ENCODE measurements around the gene SLC4A3.

Gene SLC4A3

GRCh38 chr2:219609149-219609750 is 18.2 kb upstream of the SLC4A3 start:
- Histone ChIP-seq H3K9me3 (ENCODE audit: insufficient read depth, low read length) (no peaks in the 10 kb centered on the region), H3K4me1 (ENCODE audit: low read length) (peaks cover 13% of the 10 kb centered on the region), H4K20me1 (ENCODE audit: insufficient read depth, low read length) (no peaks in the 10 kb centered on the region), H3K9ac (ENCODE audit: low read length) (no peak overlapping the region), H3K27me3 (ENCODE audit: low read depth, low read length) (no peaks in the 10 kb centered on the region), H3K27ac (ENCODE audit: low read length) (no peak overlapping the region), H3K4me3 (ENCODE audit: low read length) (no peak overlapping the region), H3K4me2 (ENCODE audit: low read length) (no peak overlapping the region), H3K36me3 (replicated peaks; ENCODE audit: low read depth, low read length) (no peaks in the 10 kb centered on the region), H3K79me2 (ENCODE audit: low read length) (no peaks in the 10 kb centered on the region), H2AFZ (ENCODE audit: low read depth, low read length) (no peak overlapping the region)
- TF ChIP-seq CTCF (IDR thresholded peaks at IDR 0.05; ENCODE audit: low read depth, low read length): no peak
- no peak for TF ChIP-seq EZH2phosphoT487 (IDR thresholded peaks at IDR 0.05; ENCODE audit: low read depth)

- Histone ChIP-seq H3K27me3 (ENCODE audit: low read depth, low read length) (no peaks in the 10 kb centered on the region), H4K20me1 (ENCODE audit: insufficient read depth, low read length) (no peaks in the 10 kb centered on the region), H3K27ac (ENCODE audit: low read length) (no peak overlapping the region), H3K9me3 (ENCODE audit: insufficient read depth, low read length) (no peaks in the 10 kb centered on the region), H3K79me2 (ENCODE audit: low read length) (no peaks in the 10 kb centered on the region), H3K4me2 (ENCODE audit: low read length) (no peak overlapping the region), H3K4me1 (ENCODE audit: low read length) (peaks cover 10% of the 10 kb centered on the region), H3K4me3 (ENCODE audit: low read length) (no peak overlapping the region), H3K36me3 (replicated peaks; ENCODE audit: low read depth, low read length) (no peaks in the 10 kb centered on the region), H3K9ac (ENCODE audit: low read length) (no peak overlapping the region), H2AFZ (ENCODE audit: low read depth, low read length) (no peak overlapping the region)
- TF ChIP-seq CTCF (IDR thresholded peaks at IDR 0.05; ENCODE audit: low read depth, low read length): no peak
- no peak for TF ChIP-seq EZH2phosphoT487 (IDR thresholded peaks at IDR 0.05; ENCODE audit: low read depth)
These were observed 16.1 kb upstream of the SLC4A3 start for GRCh38 chr2:219611306-219611705.

- Histone ChIP-seq H3K27ac (ENCODE audit: low read length) (no peak overlapping the region), H3K79me2 (ENCODE audit: low read length) (no peaks in the 10 kb centered on the region), H2AFZ (ENCODE audit: low read depth, low read length) (no peak overlapping the region), H4K20me1 (ENCODE audit: insufficient read depth, low read length) (no peaks in the 10 kb centered on the region), H3K4me3 (ENCODE audit: low read length) (no peak overlapping the region), H3K4me2 (ENCODE audit: low read length) (peak overlapping the region; percentile 46; the same call in 1 of the 2 replicates), H3K4me1 (ENCODE audit: low read length) (peaks cover 10% of the 10 kb centered on the region), H3K9me3 (ENCODE audit: insufficient read depth, low read length) (no peaks in the 10 kb centered on the region), H3K36me3 (replicated peaks; ENCODE audit: low read depth, low read length) (no peaks in the 10 kb centered on the region), H3K27me3 (ENCODE audit: low read depth, low read length) (no peaks in the 10 kb centered on the region), H3K9ac (ENCODE audit: low read length) (no peak overlapping the region)
- TF ChIP-seq EZH2phosphoT487 (IDR thresholded peaks at IDR 0.05; ENCODE audit: low read depth): no peak
- TF ChIP-seq CTCF (IDR thresholded peaks at IDR 0.05; ENCODE audit: low read depth, low read length): no peak
These were observed 15.4 kb upstream of the SLC4A3 start for GRCh38 chr2:219611866-219612576.

GRCh38 chr2:219612577-219613286 is 14.7 kb upstream of the SLC4A3 start:
- H3K9me3 ChIP-seq (ENCODE audit: insufficient read depth, low read length): no peaks in the 10 kb centered on the region
- peak overlapping the region; percentile 46 for H3K4me2 ChIP-seq (ENCODE audit: low read length)
- no peak overlapping the region for H2AFZ ChIP-seq (ENCODE audit: low read depth, low read length)
- H3K27ac ChIP-seq (ENCODE audit: low read length): no peak overlapping the region
- H3K79me2 ChIP-seq (ENCODE audit: low read length): no peaks in the 10 kb centered on the region
- peaks cover 10% of the 10 kb centered on the region for H3K4me1 ChIP-seq (ENCODE audit: low read length)
- H3K9ac ChIP-seq (ENCODE audit: low read length): no peak overlapping the region
- H3K36me3 ChIP-seq (replicated peaks; ENCODE audit: low read depth, low read length): no peaks in the 10 kb centered on the region
- TF ChIP-seq EZH2phosphoT487 (IDR thresholded peaks at IDR 0.05; ENCODE audit: low read depth) (no peak), CTCF (IDR thresholded peaks at IDR 0.05; ENCODE audit: low read depth, low read length) (no peak)
- no peaks in the 10 kb centered on the region for H3K27me3 ChIP-seq (ENCODE audit: low read depth, low read length)
- 0 out of 2 replicates have a peak overlapping the region, but pooled peaks have one; percentile 21 for H3K4me3 ChIP-seq (ENCODE audit: low read length)
- H4K20me1 ChIP-seq (ENCODE audit: insufficient read depth, low read length): no peaks in the 10 kb centered on the region

Data from OCI-LY3 (cell line).